Heart right ventricle (tissue), 16 donors: Measurements from ENCODE around the gene RYK. TPM values are rescaled to one million over a fixed set of nuclear protein-coding genes. Genes with fewer than 3 reads are reported as not detected.

ENCODE experiments used
- ATAC-seq, 8 donors: fragments of 200-7000 bp; cut with Tn5 transposase; one replicate each; pipeline ENCODE4 v1.9.1; 2020; ENCODE audit warnings: mild to moderate bottlenecking in 8 of 8, moderate library complexity in 8 of 8, moderate number of reproducible peaks in 1 of 8
- DNase-seq, 2 donors: peaks; one replicate each; pipeline ENCODE4 v3.0.0-alpha.2; 2020
- H3K27ac ChIP-seq, 10 donors: fragments of 200-600 bp; sonication (generic) in 2 of 10; one replicate each; pipeline versions ENCODE4 v1.5.0 to v1.8.0; 2020 to 2022; ENCODE audit warnings: mild to moderate bottlenecking in 3 of 10
- H3K27me3 ChIP-seq, 7 donors: fragments of 200-600 bp; one replicate each; pipeline ENCODE4 v1.8.0; 2021 to 2022; ENCODE audit warnings: mild to moderate bottlenecking in 2 of 7
- H3K36me3 ChIP-seq, 9 donors: fragments of 200-600 bp; sonication (generic) in 1 of 9; one replicate each; pipeline versions ENCODE4 v1.5.0 to v1.8.0; 2020 to 2022; ENCODE audit warnings: mild to moderate bottlenecking in 2 of 9
- H3K4me1 ChIP-seq, 9 donors: fragments of 200-600 bp; sonication (generic) in 1 of 9; one replicate each; pipeline versions ENCODE4 v1.5.0 to v1.8.0; 2020 to 2022; ENCODE audit warnings: mild to moderate bottlenecking in 4 of 9
- H3K4me3 ChIP-seq, 10 donors: fragments of 200-600 bp; sonication (generic) in 2 of 10; one replicate each; pipeline versions ENCODE4 v1.5.0 to v1.8.0; 2020 to 2022; ENCODE audit warnings: mild to moderate bottlenecking in 7 of 10, moderate library complexity in 2 of 10
- H3K9me3 ChIP-seq, 11 donors: fragments of 200-600 bp in 10 of 11; sonication (generic) in 2 of 11; one replicate each; pipeline versions ENCODE4 v1.5.0 to v1.8.0; 2013 to 2022; ENCODE audit warnings: mild to moderate bottlenecking in 2 of 11, control low read depth in 1 of 11, moderate library complexity in 1 of 11
- CTCF ChIP-seq, 9 donors: fragments of 200-600 bp; sonication (generic) in 2 of 9; IDR thresholded peaks; one replicate each; pipeline versions ENCODE4 v1.5.0 to v1.8.0; 2021 to 2022; ENCODE audit warnings: antibody characterized with exemption in 9 of 9, mild to moderate bottlenecking in 5 of 9, moderate library complexity in 1 of 9
- WGBS, 2 donors: extraction: QIAGEN DNeasy Blood & Tissue Kit; methylation state at CpG; one replicate each; pipeline ENCODE4 v1.1.7; 2013; ENCODE audit warnings: inconsistent platforms in 1 of 2; 5-methylcytosine and 5-hydroxymethylcytosine counted together
- intact Hi-C, 10 donors: fragments of 100-400 bp; cut with DNase I; formaldehyde crosslinking; loops; one replicate each; pipeline versions ENCODE4 v1.11.1 to v1.14.2; 2022
- polyA plus RNA-seq, 2 donors: library from polyadenylated mRNA; stranded (reverse); fragments of 200-250 nt; gene quantifications; one replicate each; pipeline ENCODE4 v1.2.3, GENCODE V29; 2013
- total RNA-seq, 10 donors: library from RNA; stranded (reverse); fragmentation: NEBNext Ultra II Directional in 3 of 10; extraction: Animal tissue kit (Norgen Biotek cat#: 25700) in 3 of 10; gene quantifications; one replicate each; pipeline versions ENCODE4 v1.2.1 to v1.2.4, GENCODE V29; 2021 to 2023
- donor health status: Arrhythmogenic right ventricular cardiomyopathy.
- donor health status: ischemic (EF 13 %, LVEDD 7.1; RV severe dilation, severe dysfunction).
- donor health status: healthy with polysubstance abuse.
- donor health status: DM: no; HTN: yes; CAD: no.
- donor health status: DM: no; HTN: no; CAD: no.
- donor health status: ischemic (EF 25% LVEDD 6.9; RV normal size, moderate dysfunction).
- donor health status: ischemic (EF 25% LVEDD 5.7; RV mildly dilated, moderate dysfunction).
- donor health status: healthy.
- donor health status: DM: yes; HTN: yes; CAD: no.
- donor health status: Ischemic cardiomyopathy.
- donor health status: ischemic (EF 35%, LVEDD 5.7; RV mildly dilated, moderate dysfunction).
- donor health status: nonischemic (EF 11% LVEDD 7.7; RV severe dilation, severe dysfunction).
- donor health status: DM: yes; HTN: yes; CAD: no.
- donor health status: PGD.
- donor health status: ischemic (EF 29% LVEDD 5.4; RV normal size, mild dysfunction).
- donor health status: nonischemic (EF 23%, LVEDD 6.1; RV moderate dilation, normal function).

RYK gene
- total and polyA plus RNA-seq, 12 donors = 18.0 to 45.8 (median 36.5) TPM

- TF ChIP-seq CTCF (IDR thresholded peaks at IDR 0.05) = no peak
Measured at GRCh38 chr3:134296616-134297015, 46.0 kb upstream of the RYK start.

GRCh38 chr3:134295930-134296329 is 45.3 kb upstream of the RYK start:
- intact Hi-C loops = loop anchor here in 7 of 10 donors (5.0 kb wide), 3 partner anchors 44 to 99 kb away; partner anchors contain the start of gene RYK (in 2 of the 7)
- TF ChIP-seq CTCF (IDR thresholded peaks at IDR 0.05) = no peak
- WGBS, 2 donors = 98% methylated on average over 1 of the region's 1 CpG
- H3K4me1 ChIP-seq = peaks cover 3 to 17% (median 11%) of the 10 kb centered on the region in 9 donors
- no peak for ATAC-seq
- H3K4me3 ChIP-seq = no peak overlapping the region
- peaks cover 0 to 10% (median 4%) of the 10 kb centered on the region in 11 donors for H3K9me3 ChIP-seq
- DNase-seq = no peak
- H3K36me3 ChIP-seq = no peaks in the 10 kb centered on the region
- no peaks in the 10 kb centered on the region for H3K27me3 ChIP-seq
- H3K27ac ChIP-seq = no peak overlapping the region

More at GRCh38 chr3:134296616-134297015, 46.0 kb upstream of the RYK start:
- Histone ChIP-seq H3K27me3 (no peaks in the 10 kb centered on the region), H3K4me3 (no peak overlapping the region), H3K36me3 (no peaks in the 10 kb centered on the region), H3K4me1 (peaks cover 0 to 10% (median 4%) of the 10 kb centered on the region in 9 donors), H3K27ac (no peak overlapping the region), H3K9me3 (peaks cover 0 to 10% (median 4%) of the 10 kb centered on the region in 11 donors)
- ATAC-seq (no peak), DNase-seq (no peak)
- intact Hi-C loops = loop anchor here in 7 of 10 donors (5.0 kb wide), 3 partner anchors 44 to 99 kb away; partner anchors contain the start of gene RYK (in 2 of the 7)

GRCh38 chr3:134294302-134295280 is 43.9 kb upstream of the RYK start:
- peaks cover 0 to 10% (median 4%) of the 10 kb centered on the region in 11 donors for H3K9me3 ChIP-seq
- H3K4me3 ChIP-seq = no peak overlapping the region
- H3K27me3 ChIP-seq = no peaks in the 10 kb centered on the region
- intact Hi-C loops = loop anchor here in 8 of 10 donors (5.0 kb wide), 3 partner anchors 42 to 97 kb away; partner anchors contain the start of gene RYK (in 5 of the 8)
- WGBS, 2 donors = 79 to 87% methylated on average over 5 of the region's 5 CpGs
- H3K36me3 ChIP-seq = no peaks in the 10 kb centered on the region
- DNase-seq (no peak), ATAC-seq (no peak)
- H3K4me1 ChIP-seq = peaks cover 3 to 19% (median 12%) of the 10 kb centered on the region in 9 donors
- H3K27ac ChIP-seq = no peak overlapping the region
- no peak for TF ChIP-seq CTCF (IDR thresholded peaks at IDR 0.05)
